Right forelimb (tissue), 1 donor: Measurements from ENCODE around the gene GMPR2.
"Not testable (repeated sequence)": the region's sequence is repeated elsewhere in the genome, so short reads cannot be mapped to it uniquely, and the experiment has no call there.

ENCODE experiments used
- DNase-seq: peaks from one replicate; pipeline ENCODE4 v3.0.0-alpha.2; 2018

GMPR2 gene

GRCh38 chr14:24232121-24232644 lies 546 bp upstream of the GMPR2 start, which contains the start of gene NEDD8:
Gene NEDD8, minus strand, starts transcription at chr14:24232367. Its CDS starts 100 bp downstream, at chr14:24232267.
- DNase-seq, result peak; percentile 98

- DNase-seq, result no peak
These were observed 773 bp downstream of the GMPR2 start for GRCh38 chr14:24233538-24233866.

GRCh38 chr14:24234095-24235005 lies 1.6 kb downstream of the GMPR2 start:
- DNase-seq, result no peak

GRCh38 chr14:24235804-24236688 lies 3.3 kb downstream of the GMPR2 start:
- DNase-seq, result no peak

- DNase-seq, result no peak
These were observed 4.1 kb downstream of the GMPR2 start for GRCh38 chr14:24236689-24237462.

- no peak for DNase-seq
These were observed 4.8 kb downstream of the GMPR2 start for GRCh38 chr14:24237463-24237955.

GRCh38 chr14:24238123-24238522 lies 5.4 kb downstream of the GMPR2 start:
- no peak for DNase-seq

GRCh38 chr14:24238527-24239037 lies 5.9 kb downstream of the GMPR2 start:
- DNase-seq, result no peak

GRCh38 chr14:24240110-24240918 lies 7.6 kb downstream of the GMPR2 start:
- no peak for DNase-seq

- no peak for DNase-seq
These were observed 9.2 kb downstream of the GMPR2 start for GRCh38 chr14:24241829-24242443.

- no peak for DNase-seq
These were observed 10.7 kb downstream of the GMPR2 start for GRCh38 chr14:24243336-24243836.

- DNase-seq, result not testable (repeated sequence)
These were observed 12.6 kb downstream of the GMPR2 start for GRCh38 chr14:24245350-24245749.

- DNase-seq, result no peak
These were observed 14.1 kb downstream of the GMPR2 start for GRCh38 chr14:24246765-24247212.

- no peak for DNase-seq
These were observed 14.7 kb downstream of the GMPR2 start for GRCh38 chr14:24247422-24247821.

- peak; percentile 23 for DNase-seq
These were observed 16.7 kb downstream of the GMPR2 start for GRCh38 chr14:24249230-24250021.

- peak; percentile 33 for DNase-seq
These were observed 17.6 kb downstream of the GMPR2 start for GRCh38 chr14:24250354-24250753.

GRCh38 chr14:24251880-24252288 lies 19.2 kb downstream of the GMPR2 start:
- DNase-seq, result peak; percentile 21

- no peak for DNase-seq
These were observed 19.8 kb downstream of the GMPR2 start for GRCh38 chr14:24252289-24253124.

- no peak for DNase-seq
These were observed 21.2 kb downstream of the GMPR2 start for GRCh38 chr14:24253936-24254335.
